ENCODE data around the gene EPHB2.

The EPHB2 gene

DNA sequence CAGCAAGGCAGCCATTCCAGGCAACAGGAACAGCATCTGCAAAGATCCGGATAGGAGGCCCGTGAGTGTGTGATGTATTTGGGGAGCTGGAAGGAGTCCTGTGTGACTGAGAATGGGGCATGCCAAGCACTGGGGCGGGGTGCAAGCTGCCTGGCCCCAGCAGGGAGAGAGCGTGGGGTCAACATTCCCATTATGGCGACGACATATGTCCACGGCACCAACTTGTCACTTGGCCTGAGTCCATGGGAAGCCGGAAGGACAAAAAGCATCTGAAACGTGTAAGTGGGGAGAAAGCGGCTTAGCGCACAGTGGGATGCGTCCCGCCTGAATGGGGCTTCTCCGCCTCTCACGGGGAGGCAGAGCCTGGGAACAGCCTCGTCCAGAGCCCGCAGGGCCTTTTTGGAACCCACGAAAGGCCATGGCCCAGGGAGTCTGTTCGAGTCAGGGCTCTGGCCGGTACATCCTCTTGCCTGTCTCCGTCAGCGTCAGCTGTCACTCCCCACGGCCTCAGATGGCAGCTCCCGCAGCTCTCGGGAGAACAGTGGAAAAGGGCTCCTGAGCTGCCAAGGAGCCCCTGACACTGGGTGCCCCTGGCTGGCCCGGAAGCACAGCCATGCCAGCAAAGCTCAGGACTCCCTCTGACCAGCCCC is 12.4 kb downstream of the EPHB2 start:
- no peak for DNase-seq (ENCODE audit: low read depth, low spot score)
- H3K4me1 ChIP-seq (ENCODE audit: control insufficient read depth, insufficient read depth, low read length): 0 out of 2 replicates have a peak, but pooled peaks cover 1% of the 10 kb centered on the region
- no peaks in the 10 kb centered on the region for H3K9me3 ChIP-seq (ENCODE audit: control insufficient read depth, insufficient read depth, low read length)
- no peak overlapping the region for H3K4me3 ChIP-seq (ENCODE audit: low read length)
- no peaks in the 10 kb centered on the region for H3K36me3 ChIP-seq (ENCODE audit: control insufficient read depth, insufficient read depth, low read length)
- no peaks in the 10 kb centered on the region for H3K27me3 ChIP-seq (ENCODE audit: control insufficient read depth, insufficient read depth, low read length)
- no peak overlapping the region for H3K27ac ChIP-seq (ENCODE audit: low read length)
- no CpG with 5 or more reads among the region's 26 CpGs for WGBS (ENCODE audit: insufficient coverage, insufficient read length)

GRCh38 chr1:22727873-22728272 is 17.2 kb downstream of the EPHB2 start:
- no peaks in the 10 kb centered on the region for H3K27me3 ChIP-seq (ENCODE audit: control insufficient read depth, insufficient read depth, low read length)
- H3K27ac ChIP-seq (ENCODE audit: low read length): no peak overlapping the region
- no peak for DNase-seq (ENCODE audit: low read depth, low spot score)
- H3K4me1 ChIP-seq (ENCODE audit: control insufficient read depth, insufficient read depth, low read length): peaks cover 6% of the 10 kb centered on the region; the same call in 1 of the 2 replicates
- no peaks in the 10 kb centered on the region for H3K9me3 ChIP-seq (ENCODE audit: control insufficient read depth, insufficient read depth, low read length)
- no CpG with 5 or more reads among the region's 2 CpGs for WGBS (ENCODE audit: insufficient coverage, insufficient read length)
- no peak overlapping the region for H3K4me3 ChIP-seq (ENCODE audit: low read length)
- H3K36me3 ChIP-seq (ENCODE audit: control insufficient read depth, insufficient read depth, low read length): no peaks in the 10 kb centered on the region

- no peak overlapping the region for H3K27ac ChIP-seq (ENCODE audit: low read length)
- no peak for DNase-seq (ENCODE audit: low read depth, low spot score)
- no peaks in the 10 kb centered on the region for H3K9me3 ChIP-seq (ENCODE audit: control insufficient read depth, insufficient read depth, low read length)
- WGBS (ENCODE audit: insufficient coverage, insufficient read length): no CpG with 5 or more reads among the region's 14 CpGs
- H3K4me3 ChIP-seq (ENCODE audit: low read length): no peak overlapping the region
- no peaks in the 10 kb centered on the region for H3K27me3 ChIP-seq (ENCODE audit: control insufficient read depth, insufficient read depth, low read length)
- peaks cover 5% of the 10 kb centered on the region; the same call in 1 of the 2 replicates for H3K4me1 ChIP-seq (ENCODE audit: control insufficient read depth, insufficient read depth, low read length)
- no peaks in the 10 kb centered on the region for H3K36me3 ChIP-seq (ENCODE audit: control insufficient read depth, insufficient read depth, low read length)
Observed at GRCh38 chr1:22728751-22729399, 18.2 kb downstream of the EPHB2 start.

DNA sequence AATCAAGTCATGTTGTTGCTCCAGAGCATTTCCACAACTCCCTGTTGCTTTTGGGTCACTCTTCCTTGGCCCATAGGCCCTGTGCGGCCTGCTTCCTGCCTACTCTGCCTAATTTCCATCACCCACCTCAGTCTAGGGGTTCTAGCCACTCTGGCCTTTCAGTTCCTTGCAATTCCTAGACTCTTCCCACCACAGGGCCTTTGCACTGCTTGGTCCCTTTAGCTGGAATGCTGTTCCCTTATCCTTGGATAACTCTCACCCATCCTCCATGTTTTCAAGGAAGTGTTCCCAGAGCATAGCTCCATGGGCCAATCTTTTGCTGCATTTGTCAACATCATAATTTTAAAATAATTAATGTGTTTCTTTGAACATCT is 18.7 kb downstream of the EPHB2 start:
- Histone ChIP-seq H3K36me3 (ENCODE audit: control insufficient read depth, insufficient read depth, low read length) (no peaks in the 10 kb centered on the region), H3K27ac (ENCODE audit: low read length) (no peak overlapping the region), H3K27me3 (ENCODE audit: control insufficient read depth, insufficient read depth, low read length) (no peaks in the 10 kb centered on the region), H3K9me3 (ENCODE audit: control insufficient read depth, insufficient read depth, low read length) (no peaks in the 10 kb centered on the region), H3K4me3 (ENCODE audit: low read length) (no peak overlapping the region), H3K4me1 (ENCODE audit: control insufficient read depth, insufficient read depth, low read length) (peaks cover 5% of the 10 kb centered on the region; the same call in 1 of the 2 replicates)
- no peak for DNase-seq (ENCODE audit: low read depth, low spot score)
- WGBS (ENCODE audit: insufficient coverage, insufficient read length): no CpG with 5 or more reads among the region's 1 CpG

GRCh38 chr1:22729912-22730311 is 19.3 kb downstream of the EPHB2 start:
- Histone ChIP-seq H3K4me1 (ENCODE audit: control insufficient read depth, insufficient read depth, low read length) (peaks cover 5% of the 10 kb centered on the region; the same call in 1 of the 2 replicates), H3K4me3 (ENCODE audit: low read length) (no peak overlapping the region), H3K36me3 (ENCODE audit: control insufficient read depth, insufficient read depth, low read length) (no peaks in the 10 kb centered on the region), H3K27ac (ENCODE audit: low read length) (no peak overlapping the region), H3K27me3 (ENCODE audit: control insufficient read depth, insufficient read depth, low read length) (no peaks in the 10 kb centered on the region), H3K9me3 (ENCODE audit: control insufficient read depth, insufficient read depth, low read length) (no peaks in the 10 kb centered on the region)
- DNase-seq (ENCODE audit: low read depth, low spot score): no peak
- no CpG with 5 or more reads among the region's 7 CpGs for WGBS (ENCODE audit: insufficient coverage, insufficient read length)

GRCh38 chr1:22731924-22732720 is 21.5 kb downstream of the EPHB2 start:
- Histone ChIP-seq H3K4me1 (ENCODE audit: control insufficient read depth, insufficient read depth, low read length) (peaks cover 5% of the 10 kb centered on the region), H3K27ac (ENCODE audit: low read length) (no peak overlapping the region), H3K36me3 (ENCODE audit: control insufficient read depth, insufficient read depth, low read length) (no peaks in the 10 kb centered on the region), H3K4me3 (ENCODE audit: low read length) (no peak overlapping the region), H3K27me3 (ENCODE audit: control insufficient read depth, insufficient read depth, low read length) (no peaks in the 10 kb centered on the region), H3K9me3 (ENCODE audit: control insufficient read depth, insufficient read depth, low read length) (no peaks in the 10 kb centered on the region)
- no CpG with 5 or more reads among the region's 12 CpGs for WGBS (ENCODE audit: insufficient coverage, insufficient read length)
- no peak for DNase-seq (ENCODE audit: low read depth, low spot score)

- H3K4me3 ChIP-seq (ENCODE audit: low read length): no peak overlapping the region
- no peaks in the 10 kb centered on the region for H3K36me3 ChIP-seq (ENCODE audit: control insufficient read depth, insufficient read depth, low read length)
- no peaks in the 10 kb centered on the region for H3K9me3 ChIP-seq (ENCODE audit: control insufficient read depth, insufficient read depth, low read length)
- H3K27ac ChIP-seq (ENCODE audit: low read length): no peak overlapping the region
- no CpG with 5 or more reads among the region's 8 CpGs for WGBS (ENCODE audit: insufficient coverage, insufficient read length)
- H3K4me1 ChIP-seq (ENCODE audit: control insufficient read depth, insufficient read depth, low read length): peaks cover 5% of the 10 kb centered on the region
- no peak for DNase-seq (ENCODE audit: low read depth, low spot score)
- no peaks in the 10 kb centered on the region for H3K27me3 ChIP-seq (ENCODE audit: control insufficient read depth, insufficient read depth, low read length)
Observed at GRCh38 chr1:22733643-22734042, 23.0 kb downstream of the EPHB2 start.

GRCh38 chr1:22736501-22737080 is 26.0 kb downstream of the EPHB2 start:
- Histone ChIP-seq H3K36me3 (ENCODE audit: control insufficient read depth, insufficient read depth, low read length) (no peaks in the 10 kb centered on the region), H3K27me3 (ENCODE audit: control insufficient read depth, insufficient read depth, low read length) (no peaks in the 10 kb centered on the region), H3K27ac (ENCODE audit: low read length) (no peak overlapping the region), H3K4me3 (ENCODE audit: low read length) (no peak overlapping the region), H3K9me3 (ENCODE audit: control insufficient read depth, insufficient read depth, low read length) (no peaks in the 10 kb centered on the region), H3K4me1 (ENCODE audit: control insufficient read depth, insufficient read depth, low read length) (no peaks in the 10 kb centered on the region; the same call in 1 of the 2 replicates)
- WGBS (ENCODE audit: insufficient coverage, insufficient read length): no CpG with 5 or more reads among the region's 23 CpGs
- DNase-seq (ENCODE audit: low read depth, low spot score): no peak

DNA sequence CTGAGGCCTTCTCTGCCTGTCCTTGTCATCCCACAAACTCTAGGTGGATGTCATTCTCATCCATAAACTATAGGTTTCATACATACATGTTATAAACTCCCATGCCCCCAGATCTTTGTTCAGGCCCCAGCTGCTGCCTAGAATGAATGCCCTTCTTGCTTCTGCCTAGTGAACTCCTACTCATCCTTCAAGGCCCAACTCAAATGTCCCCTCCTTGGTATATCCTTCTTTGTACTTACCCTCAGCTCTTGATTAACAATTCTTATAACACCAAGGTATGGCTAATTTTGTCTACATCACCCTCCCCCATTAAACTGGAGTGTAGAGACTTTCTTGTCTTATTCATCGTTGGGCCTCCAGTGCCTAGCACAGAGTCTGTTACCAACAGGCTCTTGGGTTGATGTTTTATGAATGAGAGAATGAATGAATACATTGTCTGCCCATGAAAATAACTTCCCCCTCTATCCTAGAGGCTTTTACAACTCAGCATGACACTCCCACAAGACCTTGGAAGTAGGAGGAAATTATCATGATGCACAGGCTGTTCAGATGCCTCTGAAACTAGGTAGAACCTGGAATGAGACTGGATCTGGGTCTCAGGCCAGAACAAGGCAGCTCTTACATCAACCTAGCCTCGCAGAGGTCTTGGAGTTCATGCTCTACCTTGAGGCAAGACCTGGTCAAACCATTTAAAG is 26.9 kb downstream of the EPHB2 start:
- Histone ChIP-seq H3K9me3 (ENCODE audit: control insufficient read depth, insufficient read depth, low read length) (no peaks in the 10 kb centered on the region), H3K27ac (ENCODE audit: low read length) (no peak overlapping the region), H3K4me3 (ENCODE audit: low read length) (no peak overlapping the region), H3K27me3 (ENCODE audit: control insufficient read depth, insufficient read depth, low read length) (no peaks in the 10 kb centered on the region), H3K36me3 (ENCODE audit: control insufficient read depth, insufficient read depth, low read length) (no peaks in the 10 kb centered on the region), H3K4me1 (ENCODE audit: control insufficient read depth, insufficient read depth, low read length) (no peaks in the 10 kb centered on the region; the same call in 1 of the 2 replicates)
- no peak for DNase-seq (ENCODE audit: low read depth, low spot score)
- no CpG with 5 or more reads among the region's 2 CpGs for WGBS (ENCODE audit: insufficient coverage, insufficient read length)

GRCh38 chr1:22738069-22738435 is 27.4 kb downstream of the EPHB2 start:
- H3K36me3 ChIP-seq (ENCODE audit: control insufficient read depth, insufficient read depth, low read length): no peaks in the 10 kb centered on the region
- no peak for DNase-seq (ENCODE audit: low read depth, low spot score)
- no CpG with 5 or more reads among the region's 1 CpG for WGBS (ENCODE audit: insufficient coverage, insufficient read length)
- H3K27me3 ChIP-seq (ENCODE audit: control insufficient read depth, insufficient read depth, low read length): no peaks in the 10 kb centered on the region
- no peak overlapping the region for H3K4me3 ChIP-seq (ENCODE audit: low read length)
- no peaks in the 10 kb centered on the region for H3K9me3 ChIP-seq (ENCODE audit: control insufficient read depth, insufficient read depth, low read length)
- no peaks in the 10 kb centered on the region; the same call in 1 of the 2 replicates for H3K4me1 ChIP-seq (ENCODE audit: control insufficient read depth, insufficient read depth, low read length)
- H3K27ac ChIP-seq (ENCODE audit: low read length): no peak overlapping the region
